Measurements from ENCODE around the gene SLIT3.

- TF ChIP-seq POLR2AphosphoS5 (IDR thresholded peaks at IDR 0.05) (no peak), EP300 (IDR thresholded peaks at IDR 0.05) (no peak)
- TF ChIP-seq, protein P1, sequence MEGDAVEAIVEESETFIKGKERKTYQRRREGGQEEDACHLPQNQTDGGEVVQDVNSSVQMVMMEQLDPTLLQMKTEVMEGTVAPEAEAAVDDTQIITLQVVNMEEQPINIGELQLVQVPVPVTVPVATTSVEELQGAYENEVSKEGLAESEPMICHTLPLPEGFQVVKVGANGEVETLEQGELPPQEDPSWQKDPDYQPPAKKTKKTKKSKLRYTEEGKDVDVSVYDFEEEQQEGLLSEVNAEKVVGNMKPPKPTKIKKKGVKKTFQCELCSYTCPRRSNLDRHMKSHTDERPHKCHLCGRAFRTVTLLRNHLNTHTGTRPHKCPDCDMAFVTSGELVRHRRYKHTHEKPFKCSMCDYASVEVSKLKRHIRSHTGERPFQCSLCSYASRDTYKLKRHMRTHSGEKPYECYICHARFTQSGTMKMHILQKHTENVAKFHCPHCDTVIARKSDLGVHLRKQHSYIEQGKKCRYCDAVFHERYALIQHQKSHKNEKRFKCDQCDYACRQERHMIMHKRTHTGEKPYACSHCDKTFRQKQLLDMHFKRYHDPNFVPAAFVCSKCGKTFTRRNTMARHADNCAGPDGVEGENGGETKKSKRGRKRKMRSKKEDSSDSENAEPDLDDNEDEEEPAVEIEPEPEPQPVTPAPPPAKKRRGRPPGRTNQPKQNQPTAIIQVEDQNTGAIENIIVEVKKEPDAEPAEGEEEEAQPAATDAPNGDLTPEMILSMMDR (IDR thresholded peaks at IDR 0.05): no peak
Observed at GRCh38 chr5:168693297-168693696, 607.6 kb downstream of the SLIT3 start.

Data from suprapubic skin (tissue), 4 donors.